H9 (cell line): Measurements from ENCODE around the gene ITGBL1. TPM values are rescaled to one million over a fixed set of nuclear protein-coding genes. Genes with fewer than 3 reads are reported as not detected.

Experiments
- DNase-seq: peaks from one replicate; pipeline ENCODE4 v3.0.0-alpha.2; 2017
- H2AFZ ChIP-seq: one replicate; pipeline ENCODE4 v1.6.1; 2013; ENCODE audit warnings: mild to moderate bottlenecking, low read length, control low read depth, moderate library complexity
- H2AK5ac ChIP-seq: 2 replicates; pipeline ENCODE4 v1.6.1; 2013; ENCODE audit warnings: low read length, control low read depth, mixed read lengths; ENCODE audit not compliant: insufficient read length
- H2BK120ac ChIP-seq: one replicate; pipeline ENCODE4 v1.6.1; 2013; ENCODE audit warnings: low read depth, mild to moderate bottlenecking, low read length, control low read depth, inconsistent platforms; ENCODE audit not compliant: poor library complexity, severe bottlenecking
- H2BK12ac ChIP-seq: 2 replicates; pipeline ENCODE4 v1.6.1; 2013; ENCODE audit warnings: low read length, control low read depth, mixed read lengths, low read depth; ENCODE audit not compliant: insufficient read length
- H2BK15ac ChIP-seq: 2 replicates; pipeline ENCODE4 v1.6.1; 2013; ENCODE audit warnings: low read depth, low read length, control low read depth
- H2BK20ac ChIP-seq: one replicate; pipeline ENCODE4 v1.6.1; 2013; ENCODE audit warnings: low read depth, mild to moderate bottlenecking, low read length, control low read depth, inconsistent platforms; ENCODE audit not compliant: poor library complexity, severe bottlenecking
- H2BK5ac ChIP-seq: 2 replicates; pipeline ENCODE4 v1.6.1; 2013; ENCODE audit warnings: low read length, control low read depth, mixed read lengths; ENCODE audit not compliant: insufficient read length
- H3K14ac ChIP-seq: 2 replicates; pipeline ENCODE4 v1.6.1; 2013; ENCODE audit warnings: low read length, control low read depth; ENCODE audit not compliant: insufficient read depth
- H3K18ac ChIP-seq: 2 replicates; pipeline ENCODE4 v1.6.1; 2013; ENCODE audit warnings: low read depth, mild to moderate bottlenecking, mixed read lengths, low read length, control low read depth; ENCODE audit not compliant: insufficient read length
- H3K23ac ChIP-seq: 2 replicates; pipeline ENCODE4 v1.6.1; 2013; ENCODE audit warnings: low read length, control low read depth, mixed read lengths, low read depth; ENCODE audit not compliant: insufficient read length
- H3K23me2 ChIP-seq: 2 replicates; pipeline ENCODE4 v1.6.1; 2013; ENCODE audit warnings: low read depth, mild to moderate bottlenecking, mixed read lengths, low read length, control low read depth; ENCODE audit not compliant: insufficient read length, poor library complexity, severe bottlenecking
- H3K27ac ChIP-seq: 2 replicates; pipeline ENCODE4 v1.5.1; 2013; ENCODE audit warnings: low read length, control low read depth, mixed read lengths, low read depth; ENCODE audit not compliant: insufficient read length
- H3K27me3 ChIP-seq: 2 replicates; pipeline ENCODE4 v1.6.1; 2013; ENCODE audit warnings: low read length, control low read depth, inconsistent platforms; ENCODE audit not compliant: insufficient read depth
- H3K4ac ChIP-seq: 2 replicates; pipeline ENCODE4 v1.6.1; 2013; ENCODE audit warnings: low read depth, mild to moderate bottlenecking, control low read depth, inconsistent platforms, low read length, moderate library complexity
- H3K4me1 ChIP-seq: 2 replicates; pipeline ENCODE4 v1.6.1; 2013; ENCODE audit warnings: low read length, control low read depth, inconsistent platforms; ENCODE audit not compliant: insufficient read depth
- H3K4me2 ChIP-seq: 2 replicates; pipeline ENCODE4 v1.6.1; 2013; ENCODE audit warnings: low read length, control low read depth, mixed read lengths; ENCODE audit not compliant: insufficient read length, insufficient read depth
- H3K56ac ChIP-seq: 2 replicates; pipeline ENCODE4 v1.6.1; 2013; ENCODE audit warnings: low read depth, mild to moderate bottlenecking, mixed read lengths, low read length, control low read depth; ENCODE audit not compliant: insufficient read length
- H3K79me1 ChIP-seq: 2 replicates; pipeline ENCODE4 v1.6.1; 2013; ENCODE audit warnings: low read depth, mild to moderate bottlenecking, moderate library complexity, low read length, control low read depth, inconsistent platforms; ENCODE audit not compliant: insufficient read depth, poor library complexity, severe bottlenecking
- H3K79me2 ChIP-seq: 2 replicates; pipeline ENCODE4 v1.6.1; 2013; ENCODE audit warnings: low read length, control low read depth, inconsistent platforms; ENCODE audit not compliant: insufficient read depth
- H3K9ac ChIP-seq: 2 replicates; pipeline ENCODE4 v1.6.1; 2013; ENCODE audit warnings: low read length, control low read depth, mixed read lengths; ENCODE audit not compliant: insufficient read length; ENCODE audit errors: extremely low read depth
- H3K9me3 ChIP-seq: one replicate; pipeline ENCODE4 v1.6.1; 2013; ENCODE audit warnings: low read depth, low read length, inconsistent platforms; ENCODE audit not compliant: control insufficient read depth
- H3T11ph ChIP-seq: one replicate; pipeline ENCODE4 v1.6.1; 2013; ENCODE audit warnings: mild to moderate bottlenecking, low read length, control low read depth, inconsistent platforms
- H4K20me1 ChIP-seq: one replicate; pipeline ENCODE4 v1.6.1; 2013; ENCODE audit not compliant: control insufficient read depth, insufficient read length, insufficient read depth
- H4K5ac ChIP-seq: 2 replicates; pipeline ENCODE4 v1.6.1; 2013; ENCODE audit warnings: low read depth, mild to moderate bottlenecking, mixed read lengths, low read length, control low read depth; ENCODE audit not compliant: insufficient read length
- H4K8ac ChIP-seq: replicated peaks from 2 replicates; pipeline ENCODE4 v1.6.1; 2013; ENCODE audit warnings: low read length, control low read depth, mixed read lengths, low read depth; ENCODE audit not compliant: insufficient read length
- H4K91ac ChIP-seq: 2 replicates; pipeline ENCODE4 v1.6.1; 2013; ENCODE audit warnings: low read depth, mild to moderate bottlenecking, moderate library complexity, mixed read lengths, low read length, control low read depth; ENCODE audit not compliant: insufficient read length
- H3K27ac Mint-ChIP-seq, 3 experiments: 2 replicates in 2 of 3; 3 replicates in 1 of 3; pipeline ENCODE4 v1.8.0; 2020 to 2021; ENCODE audit warnings: mixed read lengths in 3 of 3, mild to moderate bottlenecking in 1 of 3, moderate library complexity in 1 of 3
- H3K27me3 Mint-ChIP-seq: 2 replicates; pipeline ENCODE4 v1.8.0; 2021; ENCODE audit warnings: low read depth, mild to moderate bottlenecking, moderate library complexity, mixed read lengths
- H3K36me3 Mint-ChIP-seq, 3 experiments: 2 replicates in 2 of 3; 3 replicates in 1 of 3; pipeline ENCODE4 v1.8.0; 2020 to 2021; ENCODE audit warnings: low read depth in 3 of 3, mixed read lengths in 3 of 3; ENCODE audit not compliant: insufficient read depth in 1 of 3
- H3K4me1 Mint-ChIP-seq, 2 experiments: 2 replicates each; pipeline ENCODE4 v1.8.0; 2020; ENCODE audit warnings: mixed read lengths in 2 of 2
- H3K4me3 Mint-ChIP-seq, 2 experiments: 2 replicates in 1 of 2; 3 replicates in 1 of 2; pipeline ENCODE4 v1.8.0; 2020 to 2021; ENCODE audit warnings: mild to moderate bottlenecking in 2 of 2, mixed read lengths in 2 of 2, moderate library complexity in 1 of 2
- H3K9me3 Mint-ChIP-seq, 2 experiments: 2 replicates in 1 of 2; 3 replicates in 1 of 2; pipeline ENCODE4 v1.8.0; 2020; ENCODE audit warnings: mild to moderate bottlenecking in 2 of 2, mixed read lengths in 2 of 2, moderate library complexity in 1 of 2
- WGBS: extraction: QIAGEN DNeasy Blood & Tissue Kit; methylation state at CpG from one replicate; pipeline ENCODE4 v1.1.7; 2013; ENCODE audit warnings: missing lambda C conversion rate, low lambda C conversion rate, mixed read lengths; ENCODE audit not compliant: insufficient read length; ENCODE audit errors: extremely low coverage; 5-methylcytosine and 5-hydroxymethylcytosine counted together
- total RNA-seq: library from RNA; stranded (reverse); gene quantifications from 2 replicates; pipeline ENCODE4 v1.2.1, GENCODE V29; 2021
- TF ChIP-seq, protein P1 (sequence below): fragments of 200-600 bp; sonication (generic); conservative IDR thresholded peaks from 3 replicates; pipeline ENCODE4 v1.8.0; 2021; ENCODE audit warnings: antibody characterized with exemption, mild to moderate bottlenecking

The ITGBL1 gene
- total RNA-seq, 1 experiment from 2014 or later: not detected

DNA sequence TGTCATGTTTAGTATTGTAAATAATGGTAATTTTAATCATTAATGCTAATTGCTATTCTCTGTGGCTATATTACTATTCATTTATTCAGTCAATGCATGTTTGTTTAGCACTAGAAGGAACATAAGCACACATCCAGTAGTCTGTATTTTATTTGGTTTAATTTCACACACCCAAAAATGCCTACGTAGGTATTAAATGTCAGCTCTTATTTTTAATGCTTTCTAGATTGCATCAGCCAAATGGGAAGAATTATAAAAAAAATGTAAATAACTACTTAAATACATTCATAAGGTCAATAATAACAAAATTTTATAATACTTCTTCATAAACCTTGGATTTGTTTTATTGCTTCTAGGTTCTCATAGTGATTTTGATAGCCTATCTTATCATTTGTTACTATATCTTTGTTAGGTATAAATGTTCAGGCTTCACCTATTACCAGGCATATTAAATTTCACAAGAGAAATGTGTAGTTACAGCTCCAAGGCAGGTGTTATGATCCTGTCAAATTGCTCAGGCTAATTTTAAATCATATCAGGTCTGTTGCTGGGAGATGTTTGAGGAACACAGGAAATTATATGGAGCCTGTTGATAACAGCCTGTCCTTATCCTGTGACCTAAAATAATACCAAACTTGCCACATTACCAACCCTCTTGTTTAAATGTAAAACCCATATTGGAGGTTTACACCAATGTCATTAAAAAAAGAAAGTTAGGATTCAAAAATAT is 34.4 kb downstream of the ITGBL1 start:
- Histone ChIP-seq H4K8ac (no peak overlapping the region), H2BK5ac (no peak overlapping the region), H2BK120ac (no peak overlapping the region), H3K23ac (no peak overlapping the region), H3K14ac (no peak overlapping the region), H2BK12ac (no peak overlapping the region), H4K20me1 (no peaks in the 10 kb centered on the region), H3K23me2 (no peaks in the 10 kb centered on the region), H3K79me1 (no peaks in the 10 kb centered on the region), H3T11ph (no peak overlapping the region), H3K9me3 (no peaks in the 10 kb centered on the region), H3K4ac (no peak overlapping the region), H3K4me2 (no peak overlapping the region), H2BK20ac (no peak overlapping the region), H3K18ac (no peak overlapping the region), H3K56ac (no peak overlapping the region), H2AFZ (no peak overlapping the region), H3K79me2 (no peaks in the 10 kb centered on the region), H4K5ac (no peak overlapping the region), H4K91ac (no peak overlapping the region), H2AK5ac (no peak overlapping the region), H3K4me1 (no peaks in the 10 kb centered on the region), H2BK15ac (no peak overlapping the region), H3K9ac (no peak overlapping the region), H3K27me3 (no peaks in the 10 kb centered on the region), H3K27ac (no peak overlapping the region)
- no CpG with 5 or more reads among the region's 1 CpG for WGBS
- Mint-ChIP-seq H3K4me3 (no peak overlapping the region), H3K36me3 (no peaks in the 10 kb centered on the region), H3K27ac (no peak overlapping the region), H3K27me3 (no peaks in the 10 kb centered on the region), H3K9me3 (no peaks in the 10 kb centered on the region), H3K4me1 (peaks cover 0 to 4% of the 10 kb centered on the region in 2 experiments; a peak in 1 of 4 replicates)
- TF ChIP-seq, protein P1, sequence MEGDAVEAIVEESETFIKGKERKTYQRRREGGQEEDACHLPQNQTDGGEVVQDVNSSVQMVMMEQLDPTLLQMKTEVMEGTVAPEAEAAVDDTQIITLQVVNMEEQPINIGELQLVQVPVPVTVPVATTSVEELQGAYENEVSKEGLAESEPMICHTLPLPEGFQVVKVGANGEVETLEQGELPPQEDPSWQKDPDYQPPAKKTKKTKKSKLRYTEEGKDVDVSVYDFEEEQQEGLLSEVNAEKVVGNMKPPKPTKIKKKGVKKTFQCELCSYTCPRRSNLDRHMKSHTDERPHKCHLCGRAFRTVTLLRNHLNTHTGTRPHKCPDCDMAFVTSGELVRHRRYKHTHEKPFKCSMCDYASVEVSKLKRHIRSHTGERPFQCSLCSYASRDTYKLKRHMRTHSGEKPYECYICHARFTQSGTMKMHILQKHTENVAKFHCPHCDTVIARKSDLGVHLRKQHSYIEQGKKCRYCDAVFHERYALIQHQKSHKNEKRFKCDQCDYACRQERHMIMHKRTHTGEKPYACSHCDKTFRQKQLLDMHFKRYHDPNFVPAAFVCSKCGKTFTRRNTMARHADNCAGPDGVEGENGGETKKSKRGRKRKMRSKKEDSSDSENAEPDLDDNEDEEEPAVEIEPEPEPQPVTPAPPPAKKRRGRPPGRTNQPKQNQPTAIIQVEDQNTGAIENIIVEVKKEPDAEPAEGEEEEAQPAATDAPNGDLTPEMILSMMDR: no peak
- no peak for DNase-seq
